Smooth muscle cell (in vitro differentiated cells): ENCODE data around the gene ENSA. TPM values are rescaled to one million over a fixed set of nuclear protein-coding genes. Genes with fewer than 3 reads are reported as not detected.
A peak's percentile ranks its signal among the peaks of the same experiment; 100 is the strongest.
"Not testable (repeated sequence)": the region's sequence is repeated elsewhere in the genome, so short reads cannot be mapped to it uniquely, and the experiment has no call there.

Experiments used
- DNase-seq: peaks from one replicate; lab custom pipeline; 2025; ENCODE audit not compliant: unreplicated experiment; lab: John Stamatoyannopoulos, UW
- H2AFZ ChIP-seq: fragments of 200-600 bp; sonication (generic); 2 replicates; pipeline ENCODE4 v1.6.0; 2016; ENCODE audit warnings: antibody characterized with exemption, low read depth, mild to moderate bottlenecking
- H3F3A ChIP-seq: fragments of 200-600 bp; sonication (generic); 2 replicates; pipeline ENCODE4 v1.6.0; 2017; ENCODE audit warnings: antibody characterized with exemption, low read depth
- H3K27ac ChIP-seq: fragments of 200-600 bp; sonication (generic); 2 replicates; pipeline ENCODE4 v1.5.1; 2016; ENCODE audit warnings: low read depth, mild to moderate bottlenecking
- H3K27me3 ChIP-seq: fragments of 200-600 bp; sonication (generic); 2 replicates; pipeline ENCODE4 v1.6.1; 2016; ENCODE audit warnings: low read depth, mild to moderate bottlenecking
- H3K36me3 ChIP-seq: fragments of 200-600 bp; sonication (generic); 2 replicates; pipeline ENCODE4 v1.5.1; 2016; ENCODE audit warnings: low read depth
- H3K4me1 ChIP-seq: fragments of 200-600 bp; sonication (generic); 2 replicates; pipeline ENCODE4 v1.5.1; 2016; ENCODE audit warnings: low read depth
- H3K4me2 ChIP-seq: fragments of 200-600 bp; sonication (generic); 2 replicates; pipeline ENCODE4 v1.6.0; 2016; ENCODE audit warnings: mild to moderate bottlenecking
- H3K4me3 ChIP-seq: fragments of 200-600 bp; sonication (generic); 2 replicates; pipeline ENCODE4 v1.5.1; 2016; ENCODE audit warnings: mild to moderate bottlenecking
- H3K79me2 ChIP-seq: fragments of 200-600 bp; sonication (generic); 2 replicates; pipeline ENCODE4 v1.6.0; 2016; ENCODE audit warnings: low read depth, mild to moderate bottlenecking
- H3K9ac ChIP-seq: fragments of 200-600 bp; sonication (generic); 2 replicates; pipeline ENCODE4 v1.6.0; 2016; ENCODE audit warnings: low read depth
- H3K9me3 ChIP-seq: fragments of 200-600 bp; sonication (generic); replicated peaks from 2 replicates; pipeline ENCODE4 v1.5.1; 2016; ENCODE audit warnings: low read depth
- H4K20me1 ChIP-seq: fragments of 200-600 bp; sonication (generic); 2 replicates; pipeline ENCODE4 v1.6.0; 2016; ENCODE audit warnings: low read depth
- CTCF ChIP-seq: fragments of 200-600 bp; sonication (generic); IDR thresholded peaks from 2 replicates; pipeline ENCODE4 v1.5.1; 2017; ENCODE audit warnings: borderline replicate concordance, mild to moderate bottlenecking, antibody characterized with exemption; ENCODE audit not compliant: insufficient read depth, poor library complexity, severe bottlenecking
- WGBS: methylation state at CpG from one replicate; pipeline ENCODE4 v1.1.7; 2016; ENCODE audit warnings: low lambda C conversion rate; 5-methylcytosine and 5-hydroxymethylcytosine counted together
- polyA plus RNA-seq: library from polyadenylated mRNA; unstranded; fragments of >200 nt; fragmentation: Nextera tagmentation; extraction: Ambion mirVana; gene quantifications from 2 replicates; pipeline ENCODE4 v1.2.1, GENCODE V29; 2016
- total RNA-seq: library from RNA; depleted of rRNA; stranded (reverse); fragments of >200 nt; gene quantifications from 2 replicates; pipeline ENCODE4 v1.2.3, GENCODE V29; 2014

ENSA gene
- total and polyA plus RNA-seq, 2 experiments from 2014 or later = 31.3 to 63.5 TPM

GRCh38 chr1:150575072-150575489 lies 54.3 kb downstream of the ENSA start:
- H2AFZ ChIP-seq = no peak overlapping the region
- H3K79me2 ChIP-seq = peaks cover 86% of the 10 kb centered on the region
- H3K4me2 ChIP-seq = peak overlapping the region; percentile 83
- H3K4me1 ChIP-seq = peaks cover 28% of the 10 kb centered on the region
- H3K4me3 ChIP-seq = peak overlapping the region; percentile 92
- peaks cover 67% of the 10 kb centered on the region for H3F3A ChIP-seq
- no peak for TF ChIP-seq CTCF
- peak overlapping the region; percentile 96 for H3K27ac ChIP-seq
- H3K9ac ChIP-seq = peak overlapping the region; percentile 99
- H3K9me3 ChIP-seq = no peaks in the 10 kb centered on the region
- no peaks in the 10 kb centered on the region for H3K27me3 ChIP-seq
- H4K20me1 ChIP-seq = peaks cover 93% of the 10 kb centered on the region
- WGBS = 70% methylated on average over 4 of the region's 4 CpGs
- H3K36me3 ChIP-seq = peaks cover 32% of the 10 kb centered on the region
- DNase-seq = no peak

- Histone ChIP-seq H3K9ac (peak overlapping the region; percentile 28), H4K20me1 (peaks cover 99% of the 10 kb centered on the region), H3K4me1 (peaks cover 30% of the 10 kb centered on the region), H3K36me3 (peaks cover 32% of the 10 kb centered on the region), H3K27me3 (no peaks in the 10 kb centered on the region), H3F3A (peaks cover 64% of the 10 kb centered on the region), H2AFZ (no peak overlapping the region), H3K4me2 (peak overlapping the region; percentile 83), H3K9me3 (no peaks in the 10 kb centered on the region), H3K79me2 (peaks cover 86% of the 10 kb centered on the region), H3K4me3 (peak overlapping the region; percentile 92), H3K27ac (peak overlapping the region; percentile 96)
- no peak for TF ChIP-seq CTCF
- no peak for DNase-seq
- WGBS = 89% methylated on average over 6 of the region's 6 CpGs
Observed at GRCh38 chr1:150574260-150575071, 54.9 kb downstream of the ENSA start.

- not testable (repeated sequence) for H2AFZ ChIP-seq, DNase-seq, H3K27me3 ChIP-seq, H3K9me3 ChIP-seq, H3K9ac ChIP-seq
- peak overlapping the region; percentile 83 for H3K4me2 ChIP-seq
- peaks cover 32% of the 10 kb centered on the region for H3K36me3 ChIP-seq
- H3K27ac ChIP-seq = peak overlapping the region; percentile 96
- peaks cover 79% of the 10 kb centered on the region for H3K79me2 ChIP-seq
- WGBS = 96% methylated on average over 13 of the region's 13 CpGs
- H3K4me3 ChIP-seq = peak overlapping the region; percentile 92
- peaks cover 66% of the 10 kb centered on the region for H3F3A ChIP-seq
- H4K20me1 ChIP-seq = peaks cover 98% of the 10 kb centered on the region
- peaks cover 38% of the 10 kb centered on the region for H3K4me1 ChIP-seq
Observed at GRCh38 chr1:150573648-150574071, 55.8 kb downstream of the ENSA start.

GRCh38 chr1:150572918-150573647 lies 56.3 kb downstream of the ENSA start:
- Histone ChIP-seq H3K4me2 (peak overlapping the region; percentile 83), H3K36me3 (peaks cover 32% of the 10 kb centered on the region), H3K79me2 (peaks cover 73% of the 10 kb centered on the region), H4K20me1 (peaks cover 98% of the 10 kb centered on the region), H3K27me3 (no peaks in the 10 kb centered on the region), H3K4me3 (no peak overlapping the region), H3K9me3 (no peaks in the 10 kb centered on the region), H3K9ac (no peak overlapping the region), H3F3A (peaks cover 64% of the 10 kb centered on the region), H2AFZ (no peak overlapping the region), H3K27ac (peak overlapping the region; percentile 96), H3K4me1 (peaks cover 44% of the 10 kb centered on the region)
- TF ChIP-seq CTCF = no peak
- DNase-seq = no peak
- 81% methylated on average over 4 of the region's 4 CpGs for WGBS
